Activated naive CD8-positive, alpha-beta T cell treated with anti-CD3 and anti-CD28 coated beads, Interleukin-2, amount 50 U/mL, for 24 hours (primary cell): Measurements from ENCODE around the gene PRICKLE2.

Source experiments
- ATAC-seq: fragments of 150-1000 bp; cut with Tn5 transposase; one replicate; pipeline ENCODE4 v1.10.0; 2021
- DNase-seq: peaks from one replicate; pipeline ENCODE4 v3.0.0; 2021
- H3K27ac Mint-ChIP-seq: one replicate; pipeline ENCODE4 v1.8.0; 2021; ENCODE audit warnings: mild to moderate bottlenecking, mixed read lengths
- H3K27me3 Mint-ChIP-seq: one replicate; pipeline ENCODE4 v1.8.0; 2021; ENCODE audit warnings: mixed read lengths
- H3K36me3 Mint-ChIP-seq: one replicate; pipeline ENCODE4 v1.8.0; 2021; ENCODE audit warnings: low read depth, mixed read lengths
- H3K4me1 Mint-ChIP-seq: one replicate; pipeline ENCODE4 v1.8.0; 2021; ENCODE audit warnings: mixed read lengths
- H3K4me3 Mint-ChIP-seq: one replicate; pipeline ENCODE4 v1.8.0; 2021; ENCODE audit warnings: mild to moderate bottlenecking, moderate library complexity, mixed read lengths
- H3K9me3 Mint-ChIP-seq: one replicate; pipeline ENCODE4 v1.8.0; 2021; ENCODE audit warnings: mixed read lengths

PRICKLE2 gene, protein sequence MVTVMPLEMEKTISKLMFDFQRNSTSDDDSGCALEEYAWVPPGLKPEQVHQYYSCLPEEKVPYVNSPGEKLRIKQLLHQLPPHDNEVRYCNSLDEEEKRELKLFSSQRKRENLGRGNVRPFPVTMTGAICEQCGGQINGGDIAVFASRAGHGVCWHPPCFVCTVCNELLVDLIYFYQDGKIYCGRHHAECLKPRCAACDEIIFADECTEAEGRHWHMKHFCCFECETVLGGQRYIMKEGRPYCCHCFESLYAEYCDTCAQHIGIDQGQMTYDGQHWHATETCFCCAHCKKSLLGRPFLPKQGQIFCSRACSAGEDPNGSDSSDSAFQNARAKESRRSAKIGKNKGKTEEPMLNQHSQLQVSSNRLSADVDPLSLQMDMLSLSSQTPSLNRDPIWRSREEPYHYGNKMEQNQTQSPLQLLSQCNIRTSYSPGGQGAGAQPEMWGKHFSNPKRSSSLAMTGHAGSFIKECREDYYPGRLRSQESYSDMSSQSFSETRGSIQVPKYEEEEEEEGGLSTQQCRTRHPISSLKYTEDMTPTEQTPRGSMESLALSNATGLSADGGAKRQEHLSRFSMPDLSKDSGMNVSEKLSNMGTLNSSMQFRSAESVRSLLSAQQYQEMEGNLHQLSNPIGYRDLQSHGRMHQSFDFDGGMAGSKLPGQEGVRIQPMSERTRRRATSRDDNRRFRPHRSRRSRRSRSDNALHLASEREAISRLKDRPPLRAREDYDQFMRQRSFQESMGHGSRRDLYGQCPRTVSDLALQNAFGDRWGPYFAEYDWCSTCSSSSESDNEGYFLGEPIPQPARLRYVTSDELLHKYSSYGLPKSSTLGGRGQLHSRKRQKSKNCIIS

DNA sequence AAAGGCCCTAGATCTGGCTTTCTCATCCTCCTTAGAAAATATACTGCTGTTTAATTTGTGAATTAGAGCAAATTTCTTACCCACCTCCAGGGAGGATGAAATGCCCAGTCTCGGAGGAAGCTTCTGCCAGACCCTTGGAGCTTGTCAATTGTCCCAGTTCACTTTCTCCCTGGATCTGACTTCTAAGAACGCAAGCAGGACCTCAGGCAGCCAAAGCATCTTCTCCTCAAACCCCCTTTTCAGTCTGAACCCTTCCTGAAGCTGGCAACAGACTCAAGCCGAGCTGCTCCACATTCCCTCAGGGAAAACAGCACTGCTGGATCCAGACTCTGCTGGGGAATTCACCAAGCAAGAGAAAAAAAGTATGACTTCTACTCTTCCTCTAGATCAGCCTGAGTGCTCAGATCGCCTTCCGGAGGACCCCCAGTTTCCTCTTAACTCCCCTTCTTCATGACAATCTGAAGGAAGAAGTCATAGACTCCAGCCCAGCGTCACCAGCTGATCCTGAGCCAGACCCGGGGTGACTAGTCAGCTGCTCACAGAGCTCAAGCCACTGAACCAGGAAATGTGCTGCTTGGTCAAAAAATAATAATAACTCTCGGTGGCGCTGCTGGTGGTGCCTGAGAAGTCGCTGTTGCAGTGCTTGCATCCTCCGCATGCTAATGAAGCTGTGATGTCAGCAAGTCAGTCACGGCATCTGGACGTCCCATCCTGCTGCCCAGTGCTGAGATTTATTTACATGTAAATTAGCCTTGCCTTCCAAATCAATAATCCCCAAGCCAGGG, at the start of gene PRICKLE2:
TSS of gene PRICKLE2 (minus strand) at position 641 of the 785 bp plus-strand sequence. CDS start 26,539 bp downstream, outside the sequence.
- ATAC-seq, result no peak
- H3K4me3 Mint-ChIP-seq, result no peak within 1 kb of the TSS
- no peak within 1 kb of the TSS for H3K27ac Mint-ChIP-seq
- H3K4me1 Mint-ChIP-seq, result no peaks in the 10 kb centered on the region
- H3K27me3 Mint-ChIP-seq, result peaks cover 3% of the 10 kb centered on the region
- no peaks in the 10 kb centered on the region for H3K9me3 Mint-ChIP-seq
- no peak for DNase-seq
- no peaks in the 10 kb centered on the region for H3K36me3 Mint-ChIP-seq

DNA sequence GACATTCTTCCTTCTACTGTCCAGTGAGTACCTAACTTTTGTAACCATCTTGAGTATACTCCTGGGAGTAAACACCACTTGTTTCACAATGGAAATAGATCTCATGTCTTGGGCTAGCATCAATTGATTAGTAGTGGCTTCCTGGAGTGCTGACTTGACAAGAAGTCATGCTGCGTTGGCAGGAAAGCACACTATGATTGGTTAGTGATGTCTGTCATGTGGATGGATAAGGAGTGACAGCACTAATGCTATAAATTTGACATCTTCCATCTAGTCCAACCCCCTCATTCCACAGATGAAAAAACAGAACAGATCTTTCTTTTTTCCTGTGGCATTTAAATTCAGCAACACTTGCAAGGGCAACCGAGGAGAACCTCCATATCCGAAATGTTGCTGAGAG, 47.6 kb upstream of the PRICKLE2 start:
- no peak for DNase-seq
- H3K9me3 Mint-ChIP-seq, result peaks cover 5% of the 10 kb centered on the region
- ATAC-seq, result no peak
- H3K4me1 Mint-ChIP-seq, result no peaks in the 10 kb centered on the region
- H3K27ac Mint-ChIP-seq, result no peak overlapping the region
- no peaks in the 10 kb centered on the region for H3K36me3 Mint-ChIP-seq
- H3K4me3 Mint-ChIP-seq, result no peak overlapping the region
- H3K27me3 Mint-ChIP-seq, result peaks cover 11% of the 10 kb centered on the region

DNA sequence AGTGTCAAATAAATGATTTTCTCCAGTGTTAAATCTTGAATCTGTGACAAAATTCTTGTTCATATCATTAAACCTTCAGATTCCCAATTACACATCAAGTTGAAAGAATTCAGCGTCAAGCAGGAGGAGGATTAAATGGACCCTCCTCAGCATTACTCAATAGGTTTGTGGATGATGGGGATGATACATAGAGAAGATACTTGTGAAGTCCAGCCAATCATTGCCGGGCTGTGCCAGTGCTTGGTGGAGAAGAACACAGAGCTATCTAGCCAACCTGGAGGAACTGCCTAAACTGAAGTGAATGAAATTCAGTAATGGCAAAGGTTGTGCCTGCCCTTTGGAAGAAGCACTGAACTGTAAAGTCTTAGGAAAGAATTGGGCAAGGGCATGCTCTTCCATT, 47.0 kb upstream of the PRICKLE2 start:
- Mint-ChIP-seq H3K4me3 (no peak overlapping the region), H3K4me1 (no peaks in the 10 kb centered on the region), H3K9me3 (peaks cover 5% of the 10 kb centered on the region), H3K27ac (no peak overlapping the region), H3K27me3 (peaks cover 13% of the 10 kb centered on the region), H3K36me3 (no peaks in the 10 kb centered on the region)
- DNase-seq (no peak), ATAC-seq (no peak)

DNA sequence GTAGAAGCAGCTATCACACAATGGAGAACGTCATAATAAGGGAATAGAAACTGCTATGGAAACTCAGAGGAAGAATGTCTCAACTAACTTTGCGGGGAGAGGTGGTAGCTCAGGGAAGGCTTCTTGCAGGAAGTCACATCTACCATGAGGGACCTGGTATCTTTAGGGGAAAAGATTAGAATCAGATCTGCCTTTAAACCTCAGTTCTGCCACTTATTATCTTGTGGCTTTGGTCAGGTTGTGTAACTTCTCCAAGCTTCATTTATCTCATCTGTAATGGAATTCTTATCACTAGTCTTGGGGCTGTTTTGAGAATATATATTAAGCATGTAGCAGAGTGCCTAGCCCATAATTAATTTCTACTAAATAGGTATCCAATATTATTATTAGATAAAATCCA, 46.4 kb upstream of the PRICKLE2 start:
- DNase-seq (no peak), ATAC-seq (no peak)
- Mint-ChIP-seq H3K27me3 (peaks cover 19% of the 10 kb centered on the region), H3K4me3 (no peak overlapping the region), H3K4me1 (no peaks in the 10 kb centered on the region), H3K9me3 (peaks cover 5% of the 10 kb centered on the region), H3K27ac (no peak overlapping the region), H3K36me3 (no peaks in the 10 kb centered on the region)

DNA sequence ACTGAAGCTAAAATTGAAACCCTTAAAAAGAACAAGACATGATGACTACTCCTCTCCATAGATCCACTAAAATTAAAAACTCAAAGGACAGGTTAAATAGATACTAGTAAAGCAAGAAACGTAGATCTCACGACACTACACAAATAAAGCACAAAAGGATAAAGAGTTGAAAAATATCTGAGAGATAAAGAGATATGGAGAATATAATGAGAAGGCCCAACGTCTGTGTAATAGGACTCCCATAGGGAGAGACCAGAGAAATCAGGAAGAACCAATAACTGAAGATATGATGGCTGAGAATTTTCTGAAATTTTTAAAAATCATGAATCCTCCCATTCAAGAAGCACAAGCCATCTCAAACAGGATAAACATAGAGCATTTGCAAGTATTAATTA, 45.6 kb upstream of the PRICKLE2 start:
- Mint-ChIP-seq H3K4me3 (no peak overlapping the region), H3K27ac (no peak overlapping the region), H3K4me1 (no peaks in the 10 kb centered on the region), H3K36me3 (no peaks in the 10 kb centered on the region), H3K9me3 (peaks cover 5% of the 10 kb centered on the region), H3K27me3 (peaks cover 19% of the 10 kb centered on the region)
- no peak for DNase-seq
- no peak for ATAC-seq

DNA sequence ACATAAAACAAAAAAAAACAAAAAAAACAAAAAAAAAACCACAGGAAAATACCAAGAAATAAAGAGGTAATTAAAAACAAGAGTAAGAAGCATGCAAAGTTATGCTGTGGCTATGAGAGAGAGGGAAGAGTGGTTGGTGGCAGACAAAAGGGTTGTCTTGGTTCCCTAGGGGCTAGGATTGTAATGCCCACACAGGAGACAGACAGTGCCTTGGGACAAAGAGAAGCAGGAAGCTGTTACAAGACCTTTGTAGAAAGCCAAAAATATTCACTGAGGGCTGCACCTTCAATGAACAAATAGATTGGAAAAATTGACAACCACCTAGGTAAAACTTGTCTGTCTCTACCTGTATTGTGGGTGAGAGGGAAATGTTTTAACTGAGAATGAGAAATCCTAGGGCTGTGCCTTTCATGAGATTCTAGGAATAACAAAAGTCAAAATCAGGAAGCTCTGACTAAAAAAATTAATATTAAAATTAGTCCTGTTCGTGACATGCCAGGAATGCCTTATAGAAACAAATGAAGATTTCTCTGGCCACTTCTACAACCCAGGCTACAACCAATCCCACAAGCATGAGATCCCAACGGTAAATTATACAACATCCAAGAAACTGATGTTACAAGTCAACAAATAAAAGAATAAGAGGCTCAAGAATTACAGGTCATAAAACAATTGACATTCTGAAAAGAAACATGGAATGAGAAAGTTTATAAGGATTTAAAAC, 45.0 kb upstream of the PRICKLE2 start:
- H3K4me1 Mint-ChIP-seq, result no peaks in the 10 kb centered on the region
- ATAC-seq (no peak), DNase-seq (no peak)
- H3K9me3 Mint-ChIP-seq, result peaks cover 5% of the 10 kb centered on the region
- H3K4me3 Mint-ChIP-seq, result no peak overlapping the region
- no peaks in the 10 kb centered on the region for H3K36me3 Mint-ChIP-seq
- H3K27ac Mint-ChIP-seq, result no peak overlapping the region
- H3K27me3 Mint-ChIP-seq, result peaks cover 19% of the 10 kb centered on the region

DNA sequence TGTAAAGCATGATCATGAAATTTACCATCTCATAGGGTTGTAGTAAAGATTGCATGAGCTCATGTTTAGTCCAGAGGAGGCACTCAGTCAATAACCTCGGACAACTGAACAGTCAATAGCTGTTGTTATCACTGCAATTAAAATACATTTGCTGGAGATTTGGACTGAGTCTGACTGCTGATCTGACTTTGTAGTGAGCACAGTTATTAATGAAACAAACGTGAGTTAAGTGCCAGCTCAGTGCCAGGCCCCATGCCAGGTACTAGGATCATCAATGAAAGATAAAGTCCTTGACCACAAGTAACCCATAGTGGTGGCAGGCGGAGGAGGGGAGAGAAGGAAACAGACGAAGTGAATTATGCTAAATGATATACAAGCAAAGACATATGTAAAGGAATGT, 43.7 kb upstream of the PRICKLE2 start:
- Mint-ChIP-seq H3K27me3 (peaks cover 19% of the 10 kb centered on the region), H3K4me3 (no peak overlapping the region), H3K9me3 (peaks cover 5% of the 10 kb centered on the region), H3K4me1 (no peaks in the 10 kb centered on the region), H3K27ac (no peak overlapping the region), H3K36me3 (no peaks in the 10 kb centered on the region)
- ATAC-seq (no peak), DNase-seq (no peak)

DNA sequence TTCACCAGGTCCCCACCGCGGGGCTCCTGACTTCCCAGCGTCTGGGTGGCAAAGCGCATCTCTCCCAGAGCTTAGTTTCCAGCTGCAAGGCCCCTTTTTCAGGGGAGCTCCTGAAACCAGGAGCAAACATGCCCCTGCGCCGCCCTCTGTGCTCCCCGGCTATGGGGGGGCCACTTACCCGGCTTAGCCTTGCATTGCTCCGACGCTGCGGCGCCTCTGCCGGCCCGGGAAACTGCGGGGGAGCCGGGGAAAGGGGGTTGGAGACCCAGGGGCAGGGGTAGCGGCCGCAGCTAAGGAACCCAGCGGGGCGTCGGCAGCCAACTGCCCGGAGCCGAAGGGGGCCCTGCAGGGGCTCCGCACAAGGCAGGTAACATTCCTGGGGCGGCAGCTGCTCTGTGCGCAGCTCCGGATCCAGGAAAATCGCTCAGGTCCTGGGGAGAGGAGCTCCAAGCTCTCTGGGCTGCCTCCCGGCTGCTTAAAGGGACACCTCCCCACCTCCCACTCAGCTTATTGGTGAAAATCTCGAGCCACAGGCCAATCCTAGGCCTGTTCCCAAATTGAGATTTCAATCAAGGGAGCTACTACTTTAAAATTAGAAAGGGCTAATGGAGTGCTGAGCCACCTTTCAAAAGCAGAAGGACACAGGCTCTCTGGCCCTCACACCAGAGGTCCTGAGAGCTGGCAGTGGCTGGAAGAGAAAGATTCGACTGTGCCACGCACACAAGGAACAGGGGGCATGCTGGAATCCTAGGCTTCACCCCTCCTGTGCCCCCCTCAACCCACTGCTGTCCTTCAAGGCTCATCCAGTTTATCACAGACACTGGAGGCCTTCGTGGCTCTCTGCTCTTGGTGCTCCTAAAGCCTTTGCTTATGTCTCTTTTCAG, 42.7 kb upstream of the PRICKLE2 start:
- DNase-seq (no peak), ATAC-seq (no peak)
- no peak overlapping the region for H3K27ac Mint-ChIP-seq
- H3K36me3 Mint-ChIP-seq, result no peaks in the 10 kb centered on the region
- H3K9me3 Mint-ChIP-seq, result peaks cover 5% of the 10 kb centered on the region
- H3K4me1 Mint-ChIP-seq, result no peaks in the 10 kb centered on the region
- no peak overlapping the region for H3K4me3 Mint-ChIP-seq
- H3K27me3 Mint-ChIP-seq, result peaks cover 17% of the 10 kb centered on the region

DNA sequence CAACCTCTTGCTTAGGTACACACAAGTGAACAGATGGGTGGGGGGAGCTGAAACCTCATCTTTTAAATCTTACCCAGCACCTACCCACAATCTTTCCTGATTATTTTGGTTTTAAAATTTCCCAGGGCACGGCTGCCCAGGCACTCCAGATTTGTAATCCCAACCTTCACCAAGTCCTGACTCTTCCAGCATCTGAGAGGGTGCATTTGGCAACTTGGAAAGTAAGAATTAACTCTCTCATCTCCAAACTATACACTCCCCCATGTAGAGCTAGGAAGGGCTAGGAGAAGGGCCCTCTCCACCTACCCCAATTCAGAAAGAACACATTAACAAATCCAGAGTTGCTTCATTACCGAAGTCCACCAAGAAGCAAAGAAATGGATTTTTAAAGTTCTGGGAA, 41.7 kb upstream of the PRICKLE2 start:
- peaks cover 5% of the 10 kb centered on the region for H3K9me3 Mint-ChIP-seq
- ATAC-seq (no peak), DNase-seq (no peak)
- H3K27me3 Mint-ChIP-seq, result peaks cover 21% of the 10 kb centered on the region
- H3K27ac Mint-ChIP-seq, result no peak overlapping the region
- no peak overlapping the region for H3K4me3 Mint-ChIP-seq
- H3K4me1 Mint-ChIP-seq, result no peaks in the 10 kb centered on the region
- H3K36me3 Mint-ChIP-seq, result no peaks in the 10 kb centered on the region

DNA sequence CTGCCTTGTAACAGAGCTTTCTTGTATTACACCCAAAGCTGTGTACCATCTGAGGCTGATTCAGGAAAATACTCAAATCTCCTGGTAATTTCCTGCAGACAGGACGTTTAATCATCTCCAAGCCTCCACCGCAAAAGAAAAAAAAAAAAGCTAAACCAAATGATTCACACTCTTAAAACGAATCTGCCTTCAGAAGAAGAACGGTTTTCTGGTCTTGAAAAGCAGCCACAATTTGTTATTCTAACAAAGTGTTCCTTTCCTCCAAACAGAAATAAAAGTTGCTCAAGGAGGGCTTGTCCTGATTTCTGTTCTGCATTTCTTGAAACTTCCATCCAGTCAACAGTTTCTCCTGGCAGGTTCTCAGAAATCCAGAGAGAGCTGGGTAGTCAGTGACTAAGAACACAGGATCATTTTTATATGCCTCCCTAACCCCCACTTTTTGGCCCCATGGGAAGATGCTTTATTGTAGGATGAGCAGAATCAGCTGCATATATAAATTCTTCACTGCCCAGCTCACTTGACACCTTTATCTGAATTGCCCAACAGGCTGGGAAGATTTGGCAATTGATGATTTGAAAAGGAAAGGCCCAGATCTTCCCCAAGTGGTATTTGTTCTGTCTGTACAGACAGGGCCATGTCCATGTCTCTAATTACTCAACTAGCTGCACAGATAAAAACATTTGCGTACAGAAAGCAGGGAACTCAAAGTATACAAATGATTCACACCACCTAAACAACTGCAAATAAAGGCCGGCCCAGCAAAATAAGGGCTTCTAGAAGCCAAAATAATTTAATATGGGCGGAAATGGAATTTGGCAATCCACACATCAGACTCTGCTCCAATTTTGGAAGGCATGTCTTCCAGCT, 41.0 kb upstream of the PRICKLE2 start:
- Mint-ChIP-seq H3K4me3 (no peak overlapping the region), H3K27ac (no peak overlapping the region), H3K36me3 (no peaks in the 10 kb centered on the region), H3K9me3 (peaks cover 5% of the 10 kb centered on the region), H3K4me1 (no peaks in the 10 kb centered on the region), H3K27me3 (peaks cover 21% of the 10 kb centered on the region)
- DNase-seq (no peak), ATAC-seq (no peak)

DNA sequence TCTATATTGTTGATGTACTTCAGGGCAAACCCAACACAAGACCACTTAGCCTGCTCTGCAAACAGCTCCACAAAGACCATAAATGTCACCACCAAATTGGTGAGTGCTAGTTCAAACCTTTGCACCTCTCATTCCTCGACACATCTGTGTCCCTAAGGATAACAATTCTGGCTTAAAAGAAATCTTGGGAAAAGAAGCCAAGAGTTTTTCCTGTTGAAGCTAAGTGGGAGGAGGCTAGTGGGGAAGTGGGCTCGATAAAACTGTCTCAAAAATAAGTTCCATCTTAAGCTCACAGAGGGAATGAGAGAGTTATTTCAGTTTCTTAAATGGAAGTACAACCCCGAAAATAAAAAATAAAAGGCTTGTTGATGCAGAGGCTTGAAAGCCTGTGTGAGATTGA, 40.4 kb upstream of the PRICKLE2 start:
- Mint-ChIP-seq H3K4me1 (no peaks in the 10 kb centered on the region), H3K4me3 (no peak overlapping the region), H3K36me3 (no peaks in the 10 kb centered on the region), H3K27me3 (peaks cover 21% of the 10 kb centered on the region), H3K9me3 (peaks cover 2% of the 10 kb centered on the region), H3K27ac (no peak overlapping the region)
- ATAC-seq (no peak), DNase-seq (no peak)

DNA sequence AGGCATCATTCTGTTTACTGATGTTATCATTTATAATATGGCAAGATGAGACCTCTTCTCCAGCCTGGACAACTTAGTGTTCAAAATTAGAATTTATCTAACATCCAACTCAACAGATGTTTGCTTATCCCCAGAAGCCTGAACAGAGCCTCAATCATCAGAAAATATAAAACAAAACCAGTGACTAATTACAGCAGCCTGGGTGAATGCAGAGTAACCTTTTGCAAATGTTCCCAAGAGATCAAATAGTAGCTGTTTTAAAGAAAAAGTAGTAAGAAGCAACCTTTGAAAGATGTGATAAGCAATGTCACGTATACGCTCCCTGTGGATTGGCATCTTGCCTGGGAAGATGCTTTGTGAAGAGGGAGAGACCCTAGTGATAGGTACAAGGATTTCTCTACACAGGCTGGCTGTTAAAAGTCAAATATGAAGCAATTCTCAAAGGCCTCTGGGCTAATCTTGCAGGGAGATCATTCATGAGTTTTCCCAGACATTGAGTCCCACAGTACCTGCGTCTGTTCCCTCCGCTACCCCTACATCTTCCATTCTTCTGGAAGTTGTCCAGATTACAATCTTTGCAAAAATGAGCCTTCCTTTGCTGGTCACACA, 39.3 kb upstream of the PRICKLE2 start:
- DNase-seq, result no peak
- ATAC-seq, result no peak
- no peak overlapping the region for H3K4me3 Mint-ChIP-seq
- H3K27ac Mint-ChIP-seq, result no peak overlapping the region
- peaks cover 21% of the 10 kb centered on the region for H3K27me3 Mint-ChIP-seq
- H3K9me3 Mint-ChIP-seq, result no peaks in the 10 kb centered on the region
- H3K4me1 Mint-ChIP-seq, result no peaks in the 10 kb centered on the region
- no peaks in the 10 kb centered on the region for H3K36me3 Mint-ChIP-seq
